GM23338 (cell line): Measurements from ENCODE around the gene CD40. TPM values are rescaled to one million over a fixed set of nuclear protein-coding genes. Genes with fewer than 3 reads are reported as not detected.

Experiments
- ATAC-seq: fragments of 200-7000 bp; cut with Tn5 transposase; 3 replicates; pipeline ENCODE4 v1.9.1; 2020
- DNase-seq: peaks from one replicate; pipeline ENCODE4 v3.0.0-alpha.2; 2015; ENCODE audit warnings: low spot score
- H2AFZ ChIP-seq: fragments of 200-600 bp; sonication (generic); 2 replicates; pipeline ENCODE4 v1.8.0; 2016; ENCODE audit warnings: antibody characterized with exemption, mild to moderate bottlenecking, moderate library complexity
- H3F3A ChIP-seq: fragments of 200-600 bp; sonication (generic); replicated peaks from 2 replicates; pipeline ENCODE4 v1.8.0; 2017; ENCODE audit warnings: antibody characterized with exemption, mixed run types, low read depth
- H3K27ac ChIP-seq: fragments of 200-600 bp; sonication (generic); 2 replicates; pipeline ENCODE4 v1.6.1; 2016; ENCODE audit warnings: low read depth
- H3K27me3 ChIP-seq: fragments of 200-600 bp; sonication (generic); 2 replicates; pipeline ENCODE4 v1.8.0; 2016; ENCODE audit warnings: mild to moderate bottlenecking, mixed run types, moderate library complexity; ENCODE audit not compliant: insufficient read depth
- H3K36me3 ChIP-seq: fragments of 200-600 bp; sonication (generic); 2 replicates; pipeline ENCODE4 v1.8.0; 2016; ENCODE audit warnings: mild to moderate bottlenecking; ENCODE audit not compliant: insufficient read depth
- H3K4me1 ChIP-seq: fragments of 200-600 bp; sonication (generic); 2 replicates; pipeline ENCODE4 v1.8.0; 2016; ENCODE audit warnings: mild to moderate bottlenecking, moderate library complexity; ENCODE audit not compliant: insufficient read depth
- H3K4me2 ChIP-seq: fragments of 200-600 bp; sonication (generic); 2 replicates; pipeline ENCODE4 v1.7.1; 2017; ENCODE audit warnings: mixed run types
- H3K4me3 ChIP-seq: fragments of 200-600 bp; sonication (generic); 2 replicates; pipeline ENCODE4 v1.6.1; 2016; ENCODE audit warnings: mixed run types
- H3K79me2 ChIP-seq: fragments of 200-600 bp; sonication (generic); replicated peaks from 2 replicates; pipeline ENCODE4 v1.8.0; 2017; ENCODE audit warnings: mild to moderate bottlenecking; ENCODE audit not compliant: insufficient read depth
- H3K9me2 ChIP-seq: fragments of 200-600 bp; sonication (generic); 2 replicates; pipeline ENCODE4 v1.8.0; 2017; ENCODE audit not compliant: insufficient read depth
- H4K20me1 ChIP-seq: fragments of 200-600 bp; sonication (generic); replicated peaks from 2 replicates; pipeline ENCODE4 v1.8.0; 2017; ENCODE audit warnings: mild to moderate bottlenecking; ENCODE audit not compliant: insufficient read depth
- H3K27ac Mint-ChIP-seq: 2 replicates; pipeline ENCODE4 v1.8.0; 2020; ENCODE audit warnings: inconsistent platforms, mild to moderate bottlenecking, moderate library complexity, mixed read lengths
- H3K27me3 Mint-ChIP-seq: 3 replicates; pipeline ENCODE4 v1.8.0; 2022; ENCODE audit warnings: low read depth, mild to moderate bottlenecking, moderate library complexity, mixed read lengths, inconsistent platforms; ENCODE audit not compliant: insufficient read depth, poor library complexity
- H3K36me3 Mint-ChIP-seq: 3 replicates; pipeline ENCODE4 v1.8.0; 2021; ENCODE audit warnings: low read depth, mild to moderate bottlenecking, inconsistent platforms, moderate library complexity, mixed read lengths
- H3K4me1 Mint-ChIP-seq: 3 replicates; pipeline ENCODE4 v1.8.0; 2020; ENCODE audit warnings: mild to moderate bottlenecking, inconsistent platforms, mixed read lengths
- H3K4me3 Mint-ChIP-seq: 3 replicates; pipeline ENCODE4 v1.8.0; 2021; ENCODE audit warnings: moderate library complexity, mild to moderate bottlenecking, inconsistent platforms, mixed read lengths
- H3K9me3 Mint-ChIP-seq: 3 replicates; pipeline ENCODE4 v1.8.0; 2020; ENCODE audit warnings: moderate library complexity, mild to moderate bottlenecking, inconsistent platforms, mixed read lengths
- CREB1 ChIP-seq: fragments of 250-450 bp; sonication (Bioruptor Pico); IDR thresholded peaks from 2 replicates; pipeline ENCODE4 v1.5.0; 2020; ENCODE audit warnings: low read depth, mild to moderate bottlenecking, moderate library complexity
- EZH2 ChIP-seq: fragments of 200-600 bp; sonication (generic); IDR thresholded peaks from one replicate; pipeline ENCODE4 v1.8.0; 2017; ENCODE audit warnings: antibody characterized with exemption, mild to moderate bottlenecking, low read depth; ENCODE audit not compliant: unreplicated experiment
- NANOG ChIP-seq: IDR thresholded peaks from 2 replicates; pipeline ENCODE4 v1.6.1; 2016; ENCODE audit warnings: antibody characterized with exemption, borderline replicate concordance
- POLR2AphosphoS5 ChIP-seq: IDR thresholded peaks from 2 replicates; pipeline ENCODE4 v1.6.1; 2016; ENCODE audit warnings: antibody characterized with exemption, low read depth
- STAT1 ChIP-seq: IDR thresholded peaks from one replicate; pipeline ENCODE4 v1.6.1; 2016; ENCODE audit warnings: antibody characterized with exemption; ENCODE audit not compliant: unreplicated experiment
- polyA plus RNA-seq: library from polyadenylated mRNA; unstranded; fragments of >200 nt; fragmentation: Nextera tagmentation; extraction: Ambion mirVana; gene quantifications from 2 replicates; pipeline ENCODE4 v1.2.1, GENCODE V29; 2016
- total RNA-seq: library from RNA; depleted of rRNA; stranded (reverse); fragments of >200 nt; shearing (Covaris generic); gene quantifications from 2 replicates; pipeline ENCODE4 v1.2.3, GENCODE V29; 2014
- TF ChIP-seq, protein P1 (sequence below): fragments of 250-450 bp; sonication (Bioruptor Pico); IDR thresholded peaks from 2 replicates; pipeline ENCODE4 v1.5.0; 2020; ENCODE audit warnings: mild to moderate bottlenecking, moderate library complexity
- TF ChIP-seq, protein P2 (sequence below): IDR thresholded peaks from one replicate; pipeline ENCODE4 v1.6.1; 2018; ENCODE audit warnings: antibody characterized with exemption; ENCODE audit not compliant: unreplicated experiment

CD40 gene
- total and polyA plus RNA-seq, 2 experiments from 2014 or later: 15.4 to 18.9 TPM

DNA sequence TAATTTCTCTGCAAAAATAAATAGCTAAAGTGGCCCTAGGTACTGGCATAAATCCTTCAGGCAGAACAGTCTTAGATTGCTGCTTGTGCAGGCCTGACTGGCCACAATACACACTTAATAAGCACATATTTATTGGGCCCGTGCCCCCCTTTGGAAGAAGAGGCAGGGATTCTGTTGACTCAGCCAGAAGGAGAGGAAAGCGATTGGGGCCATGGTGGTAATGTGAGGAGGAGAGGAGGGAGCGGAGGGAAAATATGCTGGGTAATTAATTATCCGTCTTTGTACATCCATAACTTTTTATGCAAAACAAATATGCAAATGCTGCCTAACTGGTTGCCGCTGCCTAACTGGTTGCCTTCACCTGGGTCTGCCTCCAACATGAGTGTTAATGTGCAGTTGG is 36.2 kb downstream of the CD40 start:
- Histone ChIP-seq H3K27ac (no peak overlapping the region), H2AFZ (no peak overlapping the region), H3K4me3 (no peak overlapping the region), H3K9me2 (no peaks in the 10 kb centered on the region), H4K20me1 (no peaks in the 10 kb centered on the region), H3K27me3 (no peaks in the 10 kb centered on the region), H3K4me2 (no peak overlapping the region), H3K36me3 (no peaks in the 10 kb centered on the region), H3K79me2 (no peaks in the 10 kb centered on the region), H3K4me1 (no peaks in the 10 kb centered on the region), H3F3A (no peaks in the 10 kb centered on the region)
- TF ChIP-seq POLR2AphosphoS5 (no peak), CREB1 (no peak), NANOG (no peak), EZH2 (no peak), STAT1 (no peak)
- TF ChIP-seq, protein P1, sequence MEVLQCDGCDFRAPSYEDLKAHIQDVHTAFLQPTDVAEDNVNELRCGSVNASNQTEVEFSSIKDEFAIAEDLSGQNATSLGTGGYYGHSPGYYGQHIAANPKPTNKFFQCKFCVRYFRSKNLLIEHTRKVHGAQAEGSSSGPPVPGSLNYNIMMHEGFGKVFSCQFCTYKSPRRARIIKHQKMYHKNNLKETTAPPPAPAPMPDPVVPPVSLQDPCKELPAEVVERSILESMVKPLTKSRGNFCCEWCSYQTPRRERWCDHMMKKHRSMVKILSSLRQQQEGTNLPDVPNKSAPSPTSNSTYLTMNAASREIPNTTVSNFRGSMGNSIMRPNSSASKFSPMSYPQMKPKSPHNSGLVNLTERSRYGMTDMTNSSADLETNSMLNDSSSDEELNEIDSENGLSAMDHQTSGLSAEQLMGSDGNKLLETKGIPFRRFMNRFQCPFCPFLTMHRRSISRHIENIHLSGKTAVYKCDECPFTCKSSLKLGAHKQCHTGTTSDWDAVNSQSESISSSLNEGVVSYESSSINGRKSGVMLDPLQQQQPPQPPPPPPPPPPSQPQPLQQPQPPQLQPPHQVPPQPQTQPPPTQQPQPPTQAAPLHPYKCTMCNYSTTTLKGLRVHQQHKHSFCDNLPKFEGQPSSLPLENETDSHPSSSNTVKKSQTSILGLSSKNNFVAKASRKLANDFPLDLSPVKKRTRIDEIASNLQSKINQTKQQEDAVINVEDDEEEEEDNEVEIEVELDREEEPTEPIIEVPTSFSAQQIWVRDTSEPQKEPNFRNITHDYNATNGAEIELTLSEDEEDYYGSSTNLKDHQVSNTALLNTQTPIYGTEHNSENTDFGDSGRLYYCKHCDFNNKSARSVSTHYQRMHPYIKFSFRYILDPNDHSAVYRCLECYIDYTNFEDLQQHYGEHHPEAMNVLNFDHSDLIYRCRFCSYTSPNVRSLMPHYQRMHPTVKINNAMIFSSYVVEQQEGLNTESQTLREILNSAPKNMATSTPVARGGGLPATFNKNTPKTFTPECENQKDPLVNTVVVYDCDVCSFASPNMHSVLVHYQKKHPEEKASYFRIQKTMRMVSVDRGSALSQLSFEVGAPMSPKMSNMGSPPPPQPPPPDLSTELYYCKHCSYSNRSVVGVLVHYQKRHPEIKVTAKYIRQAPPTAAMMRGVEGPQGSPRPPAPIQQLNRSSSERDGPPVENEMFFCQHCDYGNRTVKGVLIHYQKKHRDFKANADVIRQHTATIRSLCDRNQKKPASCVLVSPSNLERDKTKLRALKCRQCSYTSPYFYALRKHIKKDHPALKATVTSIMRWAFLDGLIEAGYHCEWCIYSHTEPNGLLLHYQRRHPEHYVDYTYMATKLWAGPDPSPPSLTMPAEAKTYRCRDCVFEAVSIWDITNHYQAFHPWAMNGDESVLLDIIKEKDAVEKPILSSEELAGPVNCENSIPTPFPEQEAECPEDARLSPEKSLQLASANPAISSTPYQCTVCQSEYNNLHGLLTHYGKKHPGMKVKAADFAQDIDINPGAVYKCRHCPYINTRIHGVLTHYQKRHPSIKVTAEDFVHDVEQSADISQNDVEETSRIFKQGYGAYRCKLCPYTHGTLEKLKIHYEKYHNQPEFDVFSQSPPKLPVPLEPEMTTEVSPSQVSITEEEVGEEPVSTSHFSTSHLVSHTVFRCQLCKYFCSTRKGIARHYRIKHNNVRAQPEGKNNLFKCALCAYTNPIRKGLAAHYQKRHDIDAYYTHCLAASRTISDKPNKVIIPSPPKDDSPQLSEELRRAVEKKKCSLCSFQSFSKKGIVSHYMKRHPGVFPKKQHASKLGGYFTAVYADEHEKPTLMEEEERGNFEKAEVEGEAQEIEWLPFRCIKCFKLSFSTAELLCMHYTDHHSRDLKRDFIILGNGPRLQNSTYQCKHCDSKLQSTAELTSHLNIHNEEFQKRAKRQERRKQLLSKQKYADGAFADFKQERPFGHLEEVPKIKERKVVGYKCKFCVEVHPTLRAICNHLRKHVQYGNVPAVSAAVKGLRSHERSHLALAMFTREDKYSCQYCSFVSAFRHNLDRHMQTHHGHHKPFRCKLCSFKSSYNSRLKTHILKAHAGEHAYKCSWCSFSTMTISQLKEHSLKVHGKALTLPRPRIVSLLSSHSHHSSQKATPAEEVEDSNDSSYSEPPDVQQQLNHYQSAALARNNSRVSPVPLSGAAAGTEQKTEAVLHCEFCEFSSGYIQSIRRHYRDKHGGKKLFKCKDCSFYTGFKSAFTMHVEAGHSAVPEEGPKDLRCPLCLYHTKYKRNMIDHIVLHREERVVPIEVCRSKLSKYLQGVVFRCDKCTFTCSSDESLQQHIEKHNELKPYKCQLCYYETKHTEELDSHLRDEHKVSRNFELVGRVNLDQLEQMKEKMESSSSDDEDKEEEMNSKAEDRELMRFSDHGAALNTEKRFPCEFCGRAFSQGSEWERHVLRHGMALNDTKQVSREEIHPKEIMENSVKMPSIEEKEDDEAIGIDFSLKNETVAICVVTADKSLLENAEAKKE (CRISPR knock-in tag): no peak
- TF ChIP-seq, protein P2, sequence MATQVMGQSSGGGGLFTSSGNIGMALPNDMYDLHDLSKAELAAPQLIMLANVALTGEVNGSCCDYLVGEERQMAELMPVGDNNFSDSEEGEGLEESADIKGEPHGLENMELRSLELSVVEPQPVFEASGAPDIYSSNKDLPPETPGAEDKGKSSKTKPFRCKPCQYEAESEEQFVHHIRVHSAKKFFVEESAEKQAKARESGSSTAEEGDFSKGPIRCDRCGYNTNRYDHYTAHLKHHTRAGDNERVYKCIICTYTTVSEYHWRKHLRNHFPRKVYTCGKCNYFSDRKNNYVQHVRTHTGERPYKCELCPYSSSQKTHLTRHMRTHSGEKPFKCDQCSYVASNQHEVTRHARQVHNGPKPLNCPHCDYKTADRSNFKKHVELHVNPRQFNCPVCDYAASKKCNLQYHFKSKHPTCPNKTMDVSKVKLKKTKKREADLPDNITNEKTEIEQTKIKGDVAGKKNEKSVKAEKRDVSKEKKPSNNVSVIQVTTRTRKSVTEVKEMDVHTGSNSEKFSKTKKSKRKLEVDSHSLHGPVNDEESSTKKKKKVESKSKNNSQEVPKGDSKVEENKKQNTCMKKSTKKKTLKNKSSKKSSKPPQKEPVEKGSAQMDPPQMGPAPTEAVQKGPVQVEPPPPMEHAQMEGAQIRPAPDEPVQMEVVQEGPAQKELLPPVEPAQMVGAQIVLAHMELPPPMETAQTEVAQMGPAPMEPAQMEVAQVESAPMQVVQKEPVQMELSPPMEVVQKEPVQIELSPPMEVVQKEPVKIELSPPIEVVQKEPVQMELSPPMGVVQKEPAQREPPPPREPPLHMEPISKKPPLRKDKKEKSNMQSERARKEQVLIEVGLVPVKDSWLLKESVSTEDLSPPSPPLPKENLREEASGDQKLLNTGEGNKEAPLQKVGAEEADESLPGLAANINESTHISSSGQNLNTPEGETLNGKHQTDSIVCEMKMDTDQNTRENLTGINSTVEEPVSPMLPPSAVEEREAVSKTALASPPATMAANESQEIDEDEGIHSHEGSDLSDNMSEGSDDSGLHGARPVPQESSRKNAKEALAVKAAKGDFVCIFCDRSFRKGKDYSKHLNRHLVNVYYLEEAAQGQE: no peak
- no peaks in the 10 kb centered on the region for H3K36me3 Mint-ChIP-seq
- peaks cover 9% of the 10 kb centered on the region; the same call in 2 of the 3 replicates for H3K4me1 Mint-ChIP-seq
- no peaks in the 10 kb centered on the region for H3K27me3 Mint-ChIP-seq
- no peak overlapping the region for H3K4me3 Mint-ChIP-seq
- no peak for ATAC-seq
- no peaks in the 10 kb centered on the region for H3K9me3 Mint-ChIP-seq
- H3K27ac Mint-ChIP-seq: no peak overlapping the region
- DNase-seq: no peak
